DND-41 (cell line): ENCODE data around the gene OTOP3.
"Not testable (repeated sequence)": the region's sequence is repeated elsewhere in the genome, so short reads cannot be mapped to it uniquely, and the experiment has no call there.

Experiments used
- ATAC-seq: fragments of 200-7000 bp; cut with Tn5 transposase; 3 replicates; pipeline ENCODE4 v1.9.1; 2021; ENCODE audit warnings: low read depth; ENCODE audit not compliant: insufficient read depth
- DNase-seq: peaks from one replicate; pipeline ENCODE4 v3.0.0-alpha.2; 2020
- H2AFZ ChIP-seq: 2 replicates; pipeline ENCODE4 v1.6.0; 2012; ENCODE audit warnings: low read depth, low read length
- H3K27ac ChIP-seq: 2 replicates; pipeline ENCODE4 v1.5.1; 2012; ENCODE audit warnings: low read length, inconsistent platforms
- H3K27me3 ChIP-seq: fragments of 200-600 bp; sonication (generic); 2 replicates; pipeline ENCODE4 v1.6.0; 2012; ENCODE audit warnings: low read length, mild to moderate bottlenecking, inconsistent platforms; ENCODE audit not compliant: insufficient read depth, poor library complexity
- H3K36me3 ChIP-seq: 2 replicates; pipeline ENCODE4 v1.5.1; 2012; ENCODE audit warnings: low read length, inconsistent platforms; ENCODE audit not compliant: insufficient read depth
- H3K4me1 ChIP-seq: 2 replicates; pipeline ENCODE4 v1.5.1; 2012; ENCODE audit warnings: mild to moderate bottlenecking, low read length; ENCODE audit not compliant: insufficient read depth
- H3K4me2 ChIP-seq: 2 replicates; pipeline ENCODE4 v1.6.0; 2012; ENCODE audit warnings: mild to moderate bottlenecking, moderate library complexity, low read length, inconsistent platforms; ENCODE audit not compliant: insufficient read depth
- H3K4me3 ChIP-seq, 2 experiments: fragments of 200-600 bp in 1 of 2; shearing (Covaris generic) in 1 of 2; 2 replicates each; pipeline ENCODE4 v1.5.1; 2012 to 2016; ENCODE audit warnings: inconsistent platforms in 2 of 2, low read length in 2 of 2, mild to moderate bottlenecking in 2 of 2, low read depth in 1 of 2, moderate library complexity in 1 of 2
- H3K79me2 ChIP-seq: 2 replicates; pipeline ENCODE4 v1.6.0; 2012; ENCODE audit warnings: low read length, inconsistent platforms; ENCODE audit not compliant: insufficient read depth
- H3K9ac ChIP-seq: 2 replicates; pipeline ENCODE4 v1.6.0; 2012; ENCODE audit warnings: low read depth, mild to moderate bottlenecking, inconsistent platforms, low read length, moderate library complexity
- H3K9me3 ChIP-seq: 2 replicates; pipeline ENCODE4 v1.5.1; 2012; ENCODE audit warnings: low read length, moderate library complexity, mild to moderate bottlenecking, inconsistent platforms; ENCODE audit not compliant: insufficient read depth, severe bottlenecking
- H4K20me1 ChIP-seq: 2 replicates; pipeline ENCODE4 v1.6.0; 2012; ENCODE audit warnings: low read length; ENCODE audit not compliant: insufficient read depth
- EZH2 ChIP-seq: IDR thresholded peaks from 3 replicates; pipeline ENCODE4 v1.6.1; 2012; ENCODE audit warnings: borderline replicate concordance, low read depth, mild to moderate bottlenecking, moderate library complexity, low read length, inconsistent platforms; ENCODE audit not compliant: severe bottlenecking
- TF ChIP-seq, protein P1 (sequence below): IDR thresholded peaks from 2 replicates; pipeline ENCODE4 v1.5.1; 2012; ENCODE audit warnings: borderline replicate concordance, low read length, moderate library complexity, mild to moderate bottlenecking; ENCODE audit not compliant: poor library complexity, severe bottlenecking; ENCODE audit errors: extremely low read depth

Gene OTOP3

DNA sequence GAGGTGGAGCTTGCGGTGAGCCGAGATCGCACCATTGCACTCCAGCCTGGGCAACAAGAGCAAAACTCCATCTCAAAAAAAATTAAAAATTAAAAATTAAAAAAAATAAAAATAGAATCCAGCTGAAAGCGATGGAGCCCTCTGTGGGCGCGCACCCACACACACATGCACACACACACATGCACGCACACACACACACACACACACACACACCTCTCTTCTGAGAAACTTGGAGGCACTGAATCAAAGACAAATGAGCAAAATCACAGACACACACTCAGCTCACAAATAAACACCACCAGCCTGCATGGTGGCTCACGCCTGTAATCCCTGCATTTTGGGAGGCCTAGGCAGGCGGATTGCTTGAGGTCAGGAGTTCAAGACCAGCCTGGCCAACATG, 32.7 kb upstream of the OTOP3 start:
- Histone ChIP-seq H3K27ac (no peak overlapping the region), H4K20me1 (no peaks in the 10 kb centered on the region), H2AFZ (no peak overlapping the region), H3K9me3 (no peaks in the 10 kb centered on the region), H3K4me1 (no peaks in the 10 kb centered on the region), H3K27me3 (no peaks in the 10 kb centered on the region), H3K4me3 (no peak overlapping the region), H3K79me2 (no peaks in the 10 kb centered on the region), H3K9ac (no peak overlapping the region), H3K4me2 (no peak overlapping the region), H3K36me3 (no peaks in the 10 kb centered on the region)
- TF ChIP-seq EZH2, result no peak
- TF ChIP-seq, protein P1, sequence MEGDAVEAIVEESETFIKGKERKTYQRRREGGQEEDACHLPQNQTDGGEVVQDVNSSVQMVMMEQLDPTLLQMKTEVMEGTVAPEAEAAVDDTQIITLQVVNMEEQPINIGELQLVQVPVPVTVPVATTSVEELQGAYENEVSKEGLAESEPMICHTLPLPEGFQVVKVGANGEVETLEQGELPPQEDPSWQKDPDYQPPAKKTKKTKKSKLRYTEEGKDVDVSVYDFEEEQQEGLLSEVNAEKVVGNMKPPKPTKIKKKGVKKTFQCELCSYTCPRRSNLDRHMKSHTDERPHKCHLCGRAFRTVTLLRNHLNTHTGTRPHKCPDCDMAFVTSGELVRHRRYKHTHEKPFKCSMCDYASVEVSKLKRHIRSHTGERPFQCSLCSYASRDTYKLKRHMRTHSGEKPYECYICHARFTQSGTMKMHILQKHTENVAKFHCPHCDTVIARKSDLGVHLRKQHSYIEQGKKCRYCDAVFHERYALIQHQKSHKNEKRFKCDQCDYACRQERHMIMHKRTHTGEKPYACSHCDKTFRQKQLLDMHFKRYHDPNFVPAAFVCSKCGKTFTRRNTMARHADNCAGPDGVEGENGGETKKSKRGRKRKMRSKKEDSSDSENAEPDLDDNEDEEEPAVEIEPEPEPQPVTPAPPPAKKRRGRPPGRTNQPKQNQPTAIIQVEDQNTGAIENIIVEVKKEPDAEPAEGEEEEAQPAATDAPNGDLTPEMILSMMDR, result no peak
- DNase-seq (no peak), ATAC-seq (no peak)

DNA sequence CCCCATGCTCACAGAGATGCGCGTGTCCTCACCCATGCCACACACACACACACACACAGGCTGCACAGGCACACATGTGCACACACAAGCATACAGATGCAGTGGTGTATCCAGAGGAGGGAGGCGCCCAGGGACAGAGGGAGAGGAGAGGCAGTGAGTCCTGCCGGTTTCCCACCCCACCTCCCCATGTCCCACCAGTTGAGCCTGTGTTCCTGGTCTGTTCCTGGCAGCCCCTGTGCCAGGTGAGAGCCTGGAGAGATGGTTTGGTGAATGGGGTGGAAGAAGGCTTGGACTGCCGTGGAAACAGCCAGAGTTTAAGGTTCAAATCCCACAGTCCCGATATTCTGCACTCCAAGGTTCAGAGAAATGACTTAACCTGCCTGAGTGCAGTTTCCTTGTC, 32.0 kb upstream of the OTOP3 start:
- Histone ChIP-seq H3K4me3 (no peak overlapping the region), H4K20me1 (no peaks in the 10 kb centered on the region), H3K79me2 (no peaks in the 10 kb centered on the region), H3K27me3 (no peaks in the 10 kb centered on the region), H3K9me3 (no peaks in the 10 kb centered on the region), H3K4me1 (no peaks in the 10 kb centered on the region), H3K36me3 (no peaks in the 10 kb centered on the region), H3K4me2 (no peak overlapping the region), H2AFZ (no peak overlapping the region), H3K27ac (no peak overlapping the region), H3K9ac (no peak overlapping the region)
- TF ChIP-seq, protein P1, result no peak
- no peak for TF ChIP-seq EZH2
- ATAC-seq (no peak), DNase-seq (no peak)

GRCh38 chr17:74904687-74905409, 30.9 kb upstream of the OTOP3 start:
- H3K4me2 ChIP-seq, result no peak overlapping the region
- no peak for DNase-seq
- ATAC-seq, result no peak
- no peak for TF ChIP-seq EZH2
- TF ChIP-seq, protein P1, result no peak
- H3K79me2 ChIP-seq, result no peaks in the 10 kb centered on the region
- no peaks in the 10 kb centered on the region for H3K9me3 ChIP-seq
- H4K20me1 ChIP-seq, result no peaks in the 10 kb centered on the region
- H3K36me3 ChIP-seq, result no peaks in the 10 kb centered on the region
- H3K27ac ChIP-seq, result no peak overlapping the region
- no peak overlapping the region for H3K4me3 ChIP-seq
- no peak overlapping the region for H2AFZ ChIP-seq
- H3K4me1 ChIP-seq, result no peaks in the 10 kb centered on the region
- H3K27me3 ChIP-seq, result no peaks in the 10 kb centered on the region
- no peak overlapping the region for H3K9ac ChIP-seq

- not testable (repeated sequence) for H2AFZ ChIP-seq, H3K27me3 ChIP-seq, ATAC-seq, H3K4me3 ChIP-seq, H3K27ac ChIP-seq, H3K4me1 ChIP-seq, H3K9me3 ChIP-seq, H3K79me2 ChIP-seq, H4K20me1 ChIP-seq, H3K9ac ChIP-seq, H3K36me3 ChIP-seq, H3K4me2 ChIP-seq
- DNase-seq, result peak; percentile 47
Observed at GRCh38 chr17:74906214-74906793, 29.4 kb upstream of the OTOP3 start.
